ENCODE results near the gene CCDC57. TPM values are rescaled to one million over a fixed set of nuclear protein-coding genes. Genes with fewer than 3 reads are reported as not detected.
"Not testable (repeated sequence)": the region's sequence is repeated elsewhere in the genome, so short reads cannot be mapped to it uniquely, and the experiment has no call there.

Gene CCDC57
- total and polyA plus RNA-seq, 8 donors: 43.9 to 166 (median 75.4) TPM

DNA sequence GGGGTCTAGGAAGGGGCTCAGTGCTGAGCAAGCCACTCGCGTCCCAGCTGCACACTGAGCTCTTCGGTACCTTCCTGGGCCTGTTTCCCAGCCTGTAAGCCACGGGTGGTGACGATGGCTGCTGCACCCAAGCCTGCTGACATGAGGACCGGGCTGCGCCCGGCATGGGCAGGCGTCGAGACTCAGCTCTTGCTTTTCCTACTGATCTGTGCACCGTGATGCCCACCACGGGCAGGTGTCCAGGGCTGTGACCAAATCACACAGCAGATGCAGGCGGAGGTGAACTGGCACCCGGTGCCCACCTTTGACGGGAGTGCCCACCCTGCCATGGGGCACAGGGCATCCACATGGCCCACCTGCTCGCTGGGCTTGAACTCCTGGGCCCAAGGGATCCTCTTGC lies 17.9 kb downstream of the CCDC57 start:
- H3K4me3 ChIP-seq: no peak overlapping the region
- H3K9me3 ChIP-seq: no peaks in the 10 kb centered on the region
- H3K4me1 ChIP-seq: peaks cover 0 to 5% (median 0%) of the 10 kb centered on the region in 4 donors
- no peaks in the 10 kb centered on the region for H3K27me3 ChIP-seq
- intact Hi-C loops (cut with DNase I; ENCODE audit: low total_unique reads): no loop called here
- WGBS, 5 donors: 94 to 97% (median 95%) methylated on average over 12 to 16 of the region's 16 CpGs
- H3K36me3 ChIP-seq: peaks cover 22 to 88% (median 80%) of the 10 kb centered on the region in 4 donors
- no peak overlapping the region for H3K27ac ChIP-seq
- no peak for TF ChIP-seq POLR2A (IDR thresholded peaks at IDR 0.05)
- DNase-seq: no peak

DNA sequence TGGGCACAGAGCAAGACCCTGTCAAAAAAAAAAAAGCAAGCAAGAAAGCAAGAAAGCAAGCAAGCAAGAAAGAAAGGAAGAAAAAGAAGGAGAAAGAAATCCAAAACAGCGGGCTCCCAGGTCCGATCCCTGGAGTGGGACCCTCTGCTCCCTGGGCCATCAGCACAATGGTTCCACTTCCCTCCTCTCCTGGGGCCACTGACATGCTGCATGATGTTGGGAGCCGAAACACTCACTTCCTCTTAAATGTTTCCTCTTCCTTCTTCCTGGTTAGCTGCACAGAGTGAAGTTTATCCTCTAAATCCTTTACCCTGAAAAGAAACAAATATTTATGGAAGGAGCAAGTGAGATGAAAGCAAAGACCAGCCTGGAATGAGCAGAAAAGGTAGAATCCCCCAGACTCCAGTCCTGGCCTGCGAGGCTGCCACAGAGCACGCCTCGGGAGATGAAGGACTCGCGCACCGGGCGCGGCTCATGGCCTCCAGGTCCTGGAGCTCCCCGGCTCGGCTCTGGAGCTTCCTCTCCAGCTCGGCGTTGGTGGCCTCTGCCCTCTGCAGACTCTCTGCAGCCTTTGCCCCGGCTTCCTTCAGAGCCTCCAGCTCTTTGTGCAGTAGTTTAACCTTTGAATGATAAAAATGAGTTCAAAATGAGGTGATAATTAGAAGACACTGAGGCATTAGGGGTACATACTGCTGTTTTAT lies 19.0 kb downstream of the CCDC57 start:
- H3K27ac ChIP-seq: no peak overlapping the region
- no peak for TF ChIP-seq EP300 (IDR thresholded peaks at IDR 0.05)
- TF ChIP-seq POLR2AphosphoS5 (IDR thresholded peaks at IDR 0.05): no peak
- TF ChIP-seq, protein P1, sequence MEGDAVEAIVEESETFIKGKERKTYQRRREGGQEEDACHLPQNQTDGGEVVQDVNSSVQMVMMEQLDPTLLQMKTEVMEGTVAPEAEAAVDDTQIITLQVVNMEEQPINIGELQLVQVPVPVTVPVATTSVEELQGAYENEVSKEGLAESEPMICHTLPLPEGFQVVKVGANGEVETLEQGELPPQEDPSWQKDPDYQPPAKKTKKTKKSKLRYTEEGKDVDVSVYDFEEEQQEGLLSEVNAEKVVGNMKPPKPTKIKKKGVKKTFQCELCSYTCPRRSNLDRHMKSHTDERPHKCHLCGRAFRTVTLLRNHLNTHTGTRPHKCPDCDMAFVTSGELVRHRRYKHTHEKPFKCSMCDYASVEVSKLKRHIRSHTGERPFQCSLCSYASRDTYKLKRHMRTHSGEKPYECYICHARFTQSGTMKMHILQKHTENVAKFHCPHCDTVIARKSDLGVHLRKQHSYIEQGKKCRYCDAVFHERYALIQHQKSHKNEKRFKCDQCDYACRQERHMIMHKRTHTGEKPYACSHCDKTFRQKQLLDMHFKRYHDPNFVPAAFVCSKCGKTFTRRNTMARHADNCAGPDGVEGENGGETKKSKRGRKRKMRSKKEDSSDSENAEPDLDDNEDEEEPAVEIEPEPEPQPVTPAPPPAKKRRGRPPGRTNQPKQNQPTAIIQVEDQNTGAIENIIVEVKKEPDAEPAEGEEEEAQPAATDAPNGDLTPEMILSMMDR (IDR thresholded peaks at IDR 0.05): no peak
- no peaks in the 10 kb centered on the region for H3K27me3 ChIP-seq
- H3K4me3 ChIP-seq: no peak overlapping the region
- WGBS, 5 donors: 74 to 91% (median 86%) methylated on average over 16 of the region's 16 CpGs
- no peaks in the 10 kb centered on the region for H3K9me3 ChIP-seq
- H3K36me3 ChIP-seq: peaks cover 22 to 87% (median 81%) of the 10 kb centered on the region in 4 donors
- intact Hi-C loops (cut with DNase I; ENCODE audit: low total_unique reads): no loop called here
- peaks cover 0 to 5% (median 0%) of the 10 kb centered on the region in 4 donors for H3K4me1 ChIP-seq
- no peak for DNase-seq

GRCh38 chr17:82193050-82193449 lies 19.6 kb downstream of the CCDC57 start:
- H3K27me3 ChIP-seq; H3K4me1 ChIP-seq; H3K9me3 ChIP-seq; intact Hi-C loops (cut with DNase I; ENCODE audit: low total_unique reads); H3K27ac ChIP-seq; DNase-seq; H3K4me3 ChIP-seq: not testable (repeated sequence)
- H3K36me3 ChIP-seq: peaks cover 20 to 85% (median 81%) of the 10 kb centered on the region in 4 donors
- WGBS, 5 donors: 78 to 88% (median 87%) methylated on average over 6 of the region's 6 CpGs

- peak in 1 of 2 donors; percentile 44 for DNase-seq
- Histone ChIP-seq H3K9me3 (no peaks in the 10 kb centered on the region), H3K27ac (no peak overlapping the region), H3K4me1 (no peaks in the 10 kb centered on the region), H3K36me3 (peaks cover 12 to 77% (median 67%) of the 10 kb centered on the region in 4 donors), H3K27me3 (no peaks in the 10 kb centered on the region), H3K4me3 (no peak overlapping the region)
- 82 to 92% (median 90%) methylated on average over 24 to 26 of the region's 26 CpGs for WGBS, 5 donors
- TF ChIP-seq EP300 (IDR thresholded peaks at IDR 0.05) (no peak), POLR2A (IDR thresholded peaks at IDR 0.05) (no peak), POLR2AphosphoS5 (IDR thresholded peaks at IDR 0.05) (no peak)
- TF ChIP-seq, protein P1 (IDR thresholded peaks at IDR 0.05): no peak
- intact Hi-C loops (cut with DNase I; ENCODE audit: low total_unique reads): no loop called here
These were observed 24.4 kb downstream of the CCDC57 start for GRCh38 chr17:82188001-82188961.

DNA sequence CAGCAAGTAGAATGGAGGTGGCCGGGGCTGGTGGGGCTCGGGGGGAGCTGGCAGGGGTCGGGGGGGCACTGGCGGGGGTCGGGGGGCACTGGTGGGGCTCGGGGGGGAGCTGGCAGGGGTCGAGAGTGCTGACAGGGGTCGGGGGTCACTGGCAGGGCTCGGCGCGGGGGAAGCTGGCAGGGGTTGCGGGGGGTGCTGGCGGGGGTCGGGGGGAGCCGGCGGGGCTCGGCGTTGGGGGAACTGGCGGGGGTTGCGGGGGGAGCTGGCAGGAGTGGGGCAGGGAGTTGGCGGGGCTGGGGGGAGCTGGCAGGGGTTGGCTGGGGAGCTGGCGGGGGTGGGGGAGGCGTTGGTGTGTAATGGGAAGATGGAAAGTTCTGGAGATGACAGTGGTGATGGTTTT lies 25.1 kb downstream of the CCDC57 start:
- WGBS, 5 donors: 85 to 96% (median 93%) methylated on average over 7 to 23 of the region's 23 CpGs
- H3K27ac ChIP-seq: no peak overlapping the region
- no peaks in the 10 kb centered on the region for H3K27me3 ChIP-seq
- TF ChIP-seq EP300 (IDR thresholded peaks at IDR 0.05) (no peak), POLR2A (IDR thresholded peaks at IDR 0.05) (no peak), POLR2AphosphoS5 (IDR thresholded peaks at IDR 0.05) (no peak)
- TF ChIP-seq, protein P1 (IDR thresholded peaks at IDR 0.05): no peak
- DNase-seq: no peak
- no peaks in the 10 kb centered on the region for H3K9me3 ChIP-seq
- H3K36me3 ChIP-seq: peaks cover 12 to 77% (median 67%) of the 10 kb centered on the region in 4 donors
- no peaks in the 10 kb centered on the region for H3K4me1 ChIP-seq
- intact Hi-C loops (cut with DNase I; ENCODE audit: low total_unique reads): no loop called here
- H3K4me3 ChIP-seq: no peak overlapping the region

Measured in stomach (tissue), 9 donors.